CD4-positive, alpha-beta T cell (primary cell): ENCODE data around the gene GLB1L2. TPM values are rescaled to one million over a fixed set of nuclear protein-coding genes. Genes with fewer than 3 reads are reported as not detected.
A peak's percentile ranks its signal among the peaks of the same experiment; 100 is the strongest.

ENCODE experiments used
- ATAC-seq: fragments of 200-7000 bp; cut with Tn5 transposase; one replicate; pipeline ENCODE4 v1.10.0; 2022; ENCODE audit warnings: mild to moderate bottlenecking; ENCODE audit not compliant: poor library complexity
- CTCF ChIA-PET: fragments of 350-600 bp; sonication (Branson Sonifier 250); formaldehyde crosslinking; loops from one replicate; lab custom pipeline; 2021; ENCODE audit warnings: antibody characterized with exemption, inconsistent platforms; lab: Charles Lee
- POLR2A ChIA-PET: fragments of 350-600 bp; sonication (Branson Sonifier 250); formaldehyde crosslinking; loops from one replicate; lab custom pipeline; 2021; ENCODE audit warnings: antibody characterized with exemption, inconsistent platforms; lab: Charles Lee
- DNase-seq, 14 experiments: peaks; one replicate each; pipeline ENCODE4 v3.0.0-alpha.2; 2013 to 2020; ENCODE audit warnings: mixed read lengths in 2 of 14
- H3K27ac ChIP-seq, 2 donors: one replicate each; pipeline versions ENCODE4 v1.5.1 to v1.7.0; 2013; ENCODE audit warnings: low read length in 2 of 2, low read depth in 1 of 2, mild to moderate bottlenecking in 1 of 2
- H3K27me3 ChIP-seq, 2 experiments: 1 replicate in 1 of 2; 2 replicates in 1 of 2; pipeline versions ENCODE4 v1.6.1 to v1.7.0; 2013; ENCODE audit warnings: low read length in 2 of 2, control low read depth in 1 of 2, mild to moderate bottlenecking in 1 of 2, moderate library complexity in 1 of 2; ENCODE audit not compliant: insufficient read depth in 2 of 2, control insufficient read depth in 1 of 2
- H3K36me3 ChIP-seq: one replicate; pipeline ENCODE4 v1.6.1; 2013; ENCODE audit warnings: low read length, control low read depth; ENCODE audit not compliant: insufficient read depth
- H3K4me1 ChIP-seq: one replicate; pipeline ENCODE4 v1.6.1; 2013; ENCODE audit warnings: low read length, control low read depth; ENCODE audit not compliant: insufficient read depth
- H3K4me3 ChIP-seq: one replicate; pipeline ENCODE4 v1.5.1; 2013; ENCODE audit warnings: mild to moderate bottlenecking, low read length, moderate library complexity
- H3K9me3 ChIP-seq, 2 experiments: 1 replicate in 1 of 2; 2 replicates in 1 of 2; pipeline versions ENCODE4 v1.6.1 to v1.7.0; 2013; ENCODE audit warnings: low read length in 2 of 2, mild to moderate bottlenecking in 2 of 2, control low read depth in 1 of 2, moderate library complexity in 1 of 2; ENCODE audit not compliant: control insufficient read depth in 1 of 2, insufficient read depth in 1 of 2
- H3K27ac Mint-ChIP-seq: one replicate; pipeline ENCODE4 v1.8.0; 2020; ENCODE audit warnings: mixed read lengths
- H3K27me3 Mint-ChIP-seq: one replicate; pipeline ENCODE4 v1.8.0; 2021; ENCODE audit warnings: mixed read lengths
- H3K36me3 Mint-ChIP-seq: one replicate; pipeline ENCODE4 v1.8.0; 2021; ENCODE audit warnings: low read depth, mixed read lengths
- H3K4me1 Mint-ChIP-seq: one replicate; pipeline ENCODE4 v1.8.0; 2021; ENCODE audit warnings: low read depth, mixed read lengths
- H3K4me3 Mint-ChIP-seq: one replicate; pipeline ENCODE4 v1.8.0; 2020; ENCODE audit warnings: mild to moderate bottlenecking, mixed read lengths
- H3K9me3 Mint-ChIP-seq: one replicate; pipeline ENCODE4 v1.8.0; 2020; ENCODE audit warnings: mixed read lengths
- CTCF ChIP-seq: fragments of 200-600 bp; IDR thresholded peaks from one replicate; pipeline ENCODE4 v1.8.0; 2022; ENCODE audit warnings: antibody characterized with exemption, mild to moderate bottlenecking
- intact Hi-C, 2 experiments: fragments of 100-400 bp; cut with DNase I in 1 of 2; cut with micrococcal nuclease in 1 of 2; formaldehyde crosslinking; loops; one replicate each; pipeline versions ENCODE4 v1.15.1 to v1.9.0; 2023 to 2025; cut with DNase I, micrococcal nuclease
- total RNA-seq, 174 experiments: library from RNA in 2 of 174; stranded (reverse) in 2 of 174; gene quantifications; one replicate each; pipeline ENCODE4 v1.2.3 and lab custom pipeline; 2021 to 2026

The GLB1L2 gene
- total RNA-seq, 2 experiments from 2014 or later, result 0.59 to 0.63 TPM

DNA sequence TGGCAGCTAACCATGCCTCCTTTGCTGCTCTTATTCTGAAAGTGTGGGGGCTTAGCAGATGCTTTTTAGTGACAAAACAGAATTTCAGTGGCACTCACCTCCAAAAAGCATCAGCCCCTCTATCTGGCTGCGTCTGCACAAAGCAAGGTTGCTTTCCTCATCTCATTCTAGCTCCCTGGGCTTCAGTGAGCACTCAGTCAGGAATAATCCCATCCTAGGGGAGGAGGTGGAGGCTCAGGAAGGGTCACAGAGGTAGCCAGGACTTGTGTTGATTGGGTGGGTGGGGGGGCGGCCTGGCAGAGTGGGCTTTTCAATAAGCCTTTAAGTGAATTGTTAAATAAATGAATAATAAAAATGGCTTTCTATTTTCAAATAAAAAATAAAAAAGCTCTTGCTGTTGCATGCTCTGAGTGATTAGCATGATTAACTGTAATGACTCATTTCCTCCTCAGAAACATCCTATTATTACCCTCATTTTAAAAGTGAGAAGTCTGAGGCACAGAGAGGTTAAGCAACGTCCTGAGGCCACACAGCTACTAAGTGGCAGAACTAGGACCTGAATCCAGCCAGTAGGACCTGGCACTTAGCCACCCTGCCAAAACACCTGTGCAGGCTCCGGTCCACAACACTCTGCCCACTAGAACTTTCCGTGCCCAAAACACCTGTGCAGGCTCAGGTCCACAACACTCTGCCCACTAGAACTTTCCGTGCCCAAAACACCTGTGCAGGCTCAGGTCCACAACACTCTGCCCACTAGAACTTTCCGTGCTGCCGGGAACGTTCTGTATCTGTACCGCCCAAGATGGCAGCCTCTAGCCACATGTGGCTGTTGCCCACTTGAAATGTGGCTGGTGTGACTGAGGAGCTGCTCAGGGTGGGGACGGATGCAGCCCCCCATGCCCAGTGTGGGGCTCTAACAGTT lies 74.7 kb downstream of the GLB1L2 start:
- ChIA-PET POLR2A (no interaction called here), CTCF (no interaction called here)
- Mint-ChIP-seq H3K4me3 (no peak overlapping the region), H3K36me3 (no peaks in the 10 kb centered on the region), H3K4me1 (peaks cover 18% of the 10 kb centered on the region), H3K27me3 (peaks cover 63% of the 10 kb centered on the region), H3K9me3 (no peaks in the 10 kb centered on the region), H3K27ac (no peak overlapping the region)
- TF ChIP-seq CTCF, result no peak
- ATAC-seq, result no peak
- intact Hi-C loops, result no loop called here
- Histone ChIP-seq H3K9me3 (peaks cover 0 to 18% of the 10 kb centered on the region in 2 experiments), H3K36me3 (no peaks in the 10 kb centered on the region), H3K27me3 (peaks cover 36 to 51% of the 10 kb centered on the region in 2 experiments), H3K27ac (no peak overlapping the region), H3K4me3 (no peak overlapping the region), H3K4me1 (peaks cover 12% of the 10 kb centered on the region)
- DNase-seq, result peak in 1 of 14 experiments; percentile 36

DNA sequence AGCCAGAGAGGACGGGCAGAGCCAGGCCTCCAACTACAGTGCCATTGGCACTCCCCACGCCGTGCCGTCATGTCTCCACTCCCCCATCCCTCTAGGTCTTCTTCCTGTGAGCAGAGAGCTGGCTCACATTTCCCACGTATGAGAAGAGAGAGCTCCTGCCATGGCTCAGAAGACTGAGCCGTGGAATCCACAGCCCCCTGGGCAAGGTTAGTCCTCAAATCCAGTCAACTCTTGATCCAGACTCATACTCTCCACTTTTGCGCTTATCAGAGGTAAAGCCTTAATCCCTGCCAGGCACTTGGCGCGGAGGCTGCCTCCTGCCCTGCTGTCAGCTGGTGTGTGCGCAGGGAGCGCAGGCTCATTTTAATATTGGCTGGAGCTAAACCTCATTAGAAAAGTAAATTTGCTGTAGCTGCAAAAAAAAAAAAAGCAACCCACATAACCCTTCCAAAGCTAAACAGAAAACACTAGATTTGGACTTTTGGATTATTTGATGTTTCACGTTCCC lies 75.6 kb downstream of the GLB1L2 start:
- Mint-ChIP-seq H3K27me3 (peaks cover 63% of the 10 kb centered on the region), H3K27ac (no peak overlapping the region), H3K4me1 (peaks cover 18% of the 10 kb centered on the region), H3K36me3 (no peaks in the 10 kb centered on the region), H3K4me3 (no peak overlapping the region), H3K9me3 (no peaks in the 10 kb centered on the region)
- DNase-seq (no peak), ATAC-seq (no peak)
- ChIA-PET POLR2A (no interaction called here), CTCF (no interaction called here)
- H3K27ac ChIP-seq, result no peak overlapping the region
- peaks cover 34 to 52% of the 10 kb centered on the region in 2 experiments for H3K27me3 ChIP-seq
- intact Hi-C loops, result no loop called here
- TF ChIP-seq CTCF, result no peak
- H3K4me1 ChIP-seq, result peaks cover 13% of the 10 kb centered on the region
- no peaks in the 10 kb centered on the region for H3K36me3 ChIP-seq
- H3K9me3 ChIP-seq, result peaks cover 0 to 18% of the 10 kb centered on the region in 2 experiments
- H3K4me3 ChIP-seq, result no peak overlapping the region

DNA sequence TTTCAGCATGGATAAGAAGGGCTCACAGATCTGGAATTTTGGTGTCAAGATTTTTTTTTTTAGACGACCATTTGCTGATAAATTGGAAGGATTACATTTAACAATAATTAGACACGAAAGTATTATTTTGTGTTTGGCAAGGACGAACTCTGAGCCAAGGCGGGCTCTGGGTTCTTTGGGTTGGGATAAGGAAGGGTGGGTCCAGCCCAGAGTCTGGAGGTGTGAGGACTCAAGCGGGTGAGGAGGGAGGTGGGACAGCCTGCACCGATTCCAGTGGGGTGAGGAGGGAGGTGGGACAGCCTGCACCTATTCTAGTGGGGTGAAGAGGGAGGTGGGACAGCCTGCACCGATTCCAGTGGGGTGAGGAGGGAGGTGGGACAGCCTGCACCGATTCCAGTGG lies 76.1 kb downstream of the GLB1L2 start:
- Histone ChIP-seq H3K4me3 (no peak overlapping the region), H3K36me3 (no peaks in the 10 kb centered on the region), H3K27ac (no peak overlapping the region), H3K9me3 (peaks cover 0 to 17% of the 10 kb centered on the region in 2 experiments), H3K4me1 (peaks cover 18% of the 10 kb centered on the region), H3K27me3 (peaks cover 37 to 57% of the 10 kb centered on the region in 2 experiments)
- DNase-seq (no peak), ATAC-seq (no peak)
- TF ChIP-seq CTCF, result no peak
- Mint-ChIP-seq H3K4me3 (no peak overlapping the region), H3K4me1 (peaks cover 20% of the 10 kb centered on the region), H3K27ac (no peak overlapping the region), H3K36me3 (no peaks in the 10 kb centered on the region), H3K9me3 (no peaks in the 10 kb centered on the region), H3K27me3 (peaks cover 64% of the 10 kb centered on the region)
- intact Hi-C loops, result no loop called here
- CTCF ChIA-PET, result no interaction called here
- POLR2A ChIA-PET, result no interaction called here
